ENCODE results near the gene SPTLC2.
A peak's percentile ranks its signal among the peaks of the same experiment; 100 is the strongest.

Gene SPTLC2

DNA sequence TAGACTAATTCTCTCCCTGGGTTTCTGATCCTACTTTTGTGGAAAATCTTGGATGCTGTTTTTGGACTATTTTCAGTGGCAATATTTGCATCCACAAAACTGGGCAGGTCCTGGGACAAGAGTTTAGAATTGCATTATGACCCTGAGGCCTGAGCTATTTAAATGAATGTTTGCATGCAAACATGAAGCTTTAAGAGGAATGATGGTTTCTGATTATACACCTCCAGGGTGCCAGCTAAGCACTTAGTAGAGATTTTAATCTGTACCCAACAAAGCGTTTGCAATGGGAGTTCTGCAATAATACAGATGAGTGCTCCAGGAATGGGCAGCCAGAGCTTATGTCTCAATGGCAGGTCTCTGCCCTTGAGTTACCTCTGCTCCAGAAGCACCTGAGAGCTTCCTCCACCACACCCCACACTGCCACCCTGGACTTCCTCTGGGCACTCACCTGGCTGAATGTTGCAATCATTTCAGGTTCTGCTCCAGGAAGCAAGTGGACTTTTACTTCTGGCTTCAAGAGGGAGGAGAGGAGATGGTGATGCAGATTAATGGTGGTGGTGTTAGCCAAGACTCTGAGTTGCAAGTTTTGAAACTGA, 6.0 kb upstream of the SPTLC2 start:
- no peak for DNase-seq (ENCODE audit: low spot score)

DNA sequence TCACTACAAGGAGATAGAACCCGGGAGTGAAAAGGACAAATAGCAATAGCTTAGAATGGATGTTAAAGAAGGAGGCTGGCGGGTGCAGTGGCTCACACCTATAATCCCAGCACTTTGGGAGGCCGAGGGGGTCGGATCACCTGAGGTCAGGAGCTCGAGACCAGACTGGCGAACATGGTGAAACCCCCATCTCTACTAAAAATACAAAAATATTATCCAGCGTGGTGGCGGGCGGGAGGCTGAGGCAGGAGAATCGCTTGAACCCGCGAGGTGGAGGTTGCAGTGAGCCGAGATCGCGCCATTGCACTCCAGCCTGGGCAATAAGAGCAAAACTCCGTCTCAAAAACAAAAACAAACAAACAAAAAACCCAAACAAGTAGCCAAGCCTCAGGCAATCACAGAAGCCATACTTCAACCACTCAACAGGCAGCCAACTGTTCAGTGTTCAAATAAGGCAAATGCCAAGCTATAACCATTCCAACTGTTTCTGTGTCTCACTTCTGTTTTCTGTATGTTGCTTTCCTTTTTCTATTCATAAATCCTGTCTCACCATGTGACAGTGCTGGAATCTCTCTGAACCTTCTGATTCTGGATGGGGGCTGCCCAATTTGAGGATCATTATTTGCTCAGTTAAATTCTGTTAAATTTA, 3.9 kb upstream of the SPTLC2 start:
- no peak for DNase-seq (ENCODE audit: low spot score)

DNA sequence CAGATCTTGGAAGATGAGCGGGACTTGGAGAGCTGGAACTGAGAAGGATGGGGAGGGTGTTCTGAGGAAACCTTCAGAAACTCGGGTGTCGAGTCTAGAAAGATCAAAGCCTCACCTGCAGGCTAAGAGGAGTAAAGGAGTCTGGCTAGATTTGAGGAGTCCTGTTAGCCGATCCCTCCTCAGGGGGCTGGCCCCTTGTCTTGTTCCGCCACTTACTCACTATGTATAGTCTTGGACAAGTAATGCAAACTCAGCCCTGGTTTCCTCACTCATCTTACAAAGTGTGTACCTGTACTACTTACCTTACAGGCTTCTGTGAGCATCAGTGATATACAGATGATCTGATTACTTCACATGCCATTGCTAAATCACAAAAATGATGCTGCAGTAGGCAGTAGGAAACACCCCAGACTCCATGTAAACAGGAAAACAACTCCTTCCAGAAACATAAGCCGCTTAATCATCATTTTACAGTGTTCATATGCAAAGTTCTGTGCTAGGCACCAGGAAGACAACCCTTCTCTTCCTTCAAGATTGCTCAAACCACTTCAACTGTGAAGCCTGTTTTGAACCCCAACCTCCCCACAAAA, 2.0 kb upstream of the SPTLC2 start:
- no peak for DNase-seq (ENCODE audit: low spot score)

DNA sequence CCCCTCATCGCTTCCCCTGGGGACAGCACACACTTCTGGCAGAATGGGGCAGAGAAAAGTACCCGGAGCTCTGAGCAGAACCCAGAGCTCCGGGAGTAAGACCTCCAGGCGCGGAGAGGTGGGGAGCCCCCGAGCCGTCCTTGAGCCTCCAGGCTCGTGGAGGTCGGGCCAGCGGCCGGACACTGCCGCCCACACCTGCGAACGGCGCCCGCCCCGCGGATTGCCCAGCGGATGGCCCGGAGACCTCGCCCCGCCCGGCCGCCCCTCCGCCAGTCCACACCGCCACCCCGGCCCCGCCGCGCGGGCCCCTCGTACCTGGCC, 344 bp downstream of the SPTLC2 start:
- peak; percentile 38 for DNase-seq (ENCODE audit: low spot score)

DNA sequence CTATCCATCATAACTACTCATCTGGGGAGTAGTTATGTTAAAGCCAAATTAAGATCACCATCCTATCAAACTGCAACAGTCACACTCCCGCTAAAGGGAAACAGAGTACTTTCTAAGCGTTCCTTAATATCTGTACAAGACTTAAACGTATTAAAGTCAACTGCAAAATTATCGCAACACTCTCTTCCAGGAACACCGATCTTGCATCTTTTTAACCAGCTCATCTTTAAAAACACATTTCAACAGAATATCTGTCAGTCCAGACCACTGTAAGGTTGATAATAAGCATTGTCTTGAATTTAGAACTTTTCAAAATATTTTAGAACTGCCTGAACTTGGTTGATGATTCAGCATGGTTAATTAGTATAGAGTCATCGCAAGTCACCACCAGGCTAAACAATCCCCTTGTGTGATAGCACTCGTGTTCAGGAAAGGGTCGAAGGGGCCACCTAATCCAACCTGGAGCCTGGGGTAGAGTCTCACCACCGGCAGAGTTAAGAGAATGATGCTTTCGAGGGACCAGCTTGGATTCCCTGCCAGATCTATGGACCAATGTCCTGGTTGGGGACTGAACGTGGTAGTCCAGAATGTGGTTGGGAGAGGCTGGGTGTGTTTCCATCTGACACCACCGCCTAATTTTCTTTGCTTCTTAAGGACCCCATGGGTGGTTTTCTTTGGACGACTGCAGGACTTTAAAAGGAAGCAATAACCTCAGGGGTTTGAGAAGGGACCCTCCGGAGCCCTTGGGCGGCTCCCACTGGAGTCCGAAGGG, 890 bp downstream of the SPTLC2 start:
- no peak for DNase-seq (ENCODE audit: low spot score)

DNA sequence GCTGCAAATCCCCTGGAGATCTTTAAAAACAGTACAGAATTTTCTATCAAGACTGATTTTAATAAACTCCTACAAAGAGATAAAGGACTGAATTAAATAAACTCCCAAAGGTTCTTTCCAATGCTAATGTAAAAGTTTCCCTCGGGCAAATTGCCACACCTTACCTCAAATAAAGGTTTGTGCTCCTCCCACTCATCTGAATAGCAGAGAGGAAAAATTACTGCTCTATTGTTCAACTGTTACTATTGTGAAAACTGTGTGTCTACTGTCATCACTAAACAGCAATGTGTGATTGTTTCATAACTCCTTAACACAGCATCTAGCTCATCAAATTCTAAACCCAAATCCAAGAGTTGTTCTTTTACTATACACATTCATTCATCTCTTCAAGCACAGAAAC, 3.2 kb downstream of the SPTLC2 start:
- no peak for DNase-seq (ENCODE audit: low spot score)

DNA sequence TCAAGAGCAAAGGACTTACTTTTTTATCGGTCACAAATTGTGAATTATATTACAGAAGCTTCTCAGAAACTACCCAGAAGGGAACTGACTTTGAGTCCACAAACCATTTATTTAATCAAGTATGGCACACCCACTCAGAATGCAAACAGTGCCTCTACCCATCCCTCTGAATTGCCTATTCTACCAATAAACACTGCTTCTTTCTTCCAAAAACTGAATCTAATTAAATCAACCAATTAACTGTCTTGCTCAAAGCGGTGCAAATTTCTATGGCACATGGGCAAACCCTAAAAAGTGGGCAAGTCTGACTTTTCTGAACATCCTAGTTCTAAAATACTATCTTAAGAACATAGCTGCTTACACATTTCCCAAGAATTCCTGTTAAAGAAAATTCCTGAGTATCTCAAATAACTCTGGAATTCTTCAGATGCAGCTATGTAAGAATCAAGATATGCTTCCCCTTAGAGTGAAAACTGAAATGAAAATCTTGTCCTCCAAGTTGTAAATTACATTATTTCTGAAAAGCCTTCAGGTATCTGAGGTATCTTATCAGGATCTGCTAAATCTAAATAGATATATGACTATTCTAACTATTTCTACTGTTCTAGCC, 4.3 kb downstream of the SPTLC2 start:
- DNase-seq (ENCODE audit: low spot score), result peak; percentile 41

DNA sequence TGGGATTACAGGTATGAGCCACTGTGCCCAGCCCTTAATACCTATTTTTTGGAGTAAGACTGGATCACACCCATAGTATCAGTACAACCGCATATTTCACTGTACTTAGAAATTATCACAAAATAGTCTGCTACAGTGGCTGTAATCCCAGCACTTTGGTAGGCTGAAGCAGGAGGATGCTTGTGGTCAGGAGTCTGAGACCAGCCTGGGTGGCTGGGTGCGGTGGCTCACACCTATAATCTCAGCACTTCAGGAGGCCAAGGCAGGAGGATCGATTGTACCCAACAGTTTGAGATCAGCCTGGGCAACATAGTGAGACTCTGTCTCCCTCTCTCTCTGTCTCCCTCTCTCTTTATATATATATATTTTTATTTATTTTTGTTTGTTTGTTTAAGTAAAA, 5.9 kb downstream of the SPTLC2 start:
- DNase-seq (ENCODE audit: low spot score), result no peak

DNA sequence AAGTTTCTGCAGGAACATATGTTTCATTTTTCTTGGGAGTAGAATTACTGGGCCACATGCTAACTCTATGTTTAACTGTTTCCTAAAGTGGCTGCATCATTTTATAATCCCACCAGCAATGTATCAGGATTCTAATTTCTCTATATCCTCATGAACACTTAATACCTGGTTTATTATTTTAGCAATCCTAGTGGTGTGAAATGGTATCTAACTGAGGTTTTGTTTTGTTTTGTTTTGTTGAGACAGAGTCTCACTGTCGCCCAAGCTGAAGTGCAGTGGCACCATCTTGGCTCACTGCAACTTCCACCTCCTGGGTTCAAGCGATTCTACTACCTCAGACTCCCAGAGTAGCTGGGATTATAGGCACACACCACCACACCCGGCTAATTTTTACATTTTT, 6.5 kb downstream of the SPTLC2 start:
- no peak for DNase-seq (ENCODE audit: low spot score)

DNA sequence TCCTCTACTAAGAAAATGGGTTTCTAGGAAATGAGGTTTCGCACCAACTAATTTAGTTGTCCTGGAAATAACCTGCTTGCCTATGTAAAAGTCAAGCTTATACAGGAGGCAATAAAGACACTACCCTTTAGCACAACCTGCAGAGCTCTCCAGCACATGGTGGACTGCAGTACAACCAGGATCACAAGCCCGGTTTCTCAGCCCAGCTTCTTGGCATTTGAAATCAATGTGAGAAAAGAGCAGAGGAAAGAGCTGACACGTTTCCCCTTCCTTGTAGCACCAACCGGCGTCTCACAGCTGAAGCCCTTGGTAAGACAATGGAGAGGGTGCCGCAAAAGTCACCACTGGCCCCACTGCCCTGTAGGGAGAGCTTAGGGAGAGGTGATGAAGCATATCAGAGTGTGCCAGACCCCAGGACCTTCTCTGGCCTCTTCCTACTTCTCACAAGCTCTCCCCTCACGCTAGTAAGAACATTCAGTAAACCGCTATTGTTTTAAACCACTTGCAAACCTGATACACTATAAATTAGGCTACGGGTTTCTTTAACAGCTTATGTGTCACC, 8.6 kb downstream of the SPTLC2 start:
- DNase-seq (ENCODE audit: low spot score), result no peak

DNA sequence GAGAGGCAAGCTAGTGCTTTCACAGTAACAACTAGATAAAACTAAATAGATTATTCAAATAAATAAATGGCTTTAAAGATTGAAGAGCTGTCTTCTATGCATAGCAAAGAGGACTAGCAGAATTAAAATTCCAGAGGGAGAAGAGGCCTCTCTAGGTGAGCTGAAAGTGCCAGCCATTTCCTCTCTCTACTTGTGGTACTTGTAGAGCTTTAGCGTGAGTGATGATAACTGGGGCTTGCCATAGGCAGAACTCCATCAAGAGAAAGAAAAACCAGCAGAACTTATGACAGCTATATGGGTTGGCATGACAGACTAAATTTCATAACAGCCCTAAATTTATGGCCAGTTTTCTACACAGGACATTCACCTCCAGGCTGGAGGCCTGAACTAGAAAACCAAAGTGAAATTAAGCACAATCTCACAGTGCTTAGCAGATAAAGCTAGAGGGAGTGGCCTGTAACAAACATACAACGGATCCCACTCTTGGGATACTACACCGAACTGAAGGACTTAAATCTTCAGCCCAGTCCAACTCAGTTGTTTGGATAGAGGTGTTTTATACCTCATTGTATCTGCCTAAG, 11.0 kb downstream of the SPTLC2 start:
- DNase-seq (ENCODE audit: low spot score), result no peak

DNA sequence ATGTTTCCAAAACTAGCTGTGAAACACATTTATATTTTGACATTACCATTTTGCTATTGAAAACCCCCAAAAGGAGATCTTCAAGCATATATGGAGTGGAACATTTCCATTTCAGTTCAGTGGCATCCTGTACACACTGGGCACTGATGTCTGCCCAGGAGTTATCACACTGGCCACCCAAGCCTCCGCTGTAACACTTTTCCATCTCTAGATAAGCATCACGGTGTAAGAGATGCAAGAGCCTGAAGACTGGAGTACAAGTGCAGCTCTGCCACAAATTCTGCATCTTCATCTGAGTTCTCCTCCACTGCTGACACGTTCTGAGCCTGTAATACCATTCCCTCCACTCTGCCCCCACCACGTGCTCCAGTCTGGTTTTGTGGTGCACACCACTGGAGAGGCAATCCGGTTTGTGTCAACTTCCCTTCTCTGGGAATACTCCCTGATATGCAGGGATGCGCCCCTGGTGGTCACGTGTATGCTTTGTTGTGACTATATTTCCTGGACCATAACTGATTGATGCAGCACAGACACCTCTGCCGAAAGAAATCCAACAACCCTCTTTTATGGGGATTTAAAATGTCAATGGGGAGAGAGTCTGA, 12.7 kb downstream of the SPTLC2 start:
- DNase-seq (ENCODE audit: low spot score), result no peak

DNA sequence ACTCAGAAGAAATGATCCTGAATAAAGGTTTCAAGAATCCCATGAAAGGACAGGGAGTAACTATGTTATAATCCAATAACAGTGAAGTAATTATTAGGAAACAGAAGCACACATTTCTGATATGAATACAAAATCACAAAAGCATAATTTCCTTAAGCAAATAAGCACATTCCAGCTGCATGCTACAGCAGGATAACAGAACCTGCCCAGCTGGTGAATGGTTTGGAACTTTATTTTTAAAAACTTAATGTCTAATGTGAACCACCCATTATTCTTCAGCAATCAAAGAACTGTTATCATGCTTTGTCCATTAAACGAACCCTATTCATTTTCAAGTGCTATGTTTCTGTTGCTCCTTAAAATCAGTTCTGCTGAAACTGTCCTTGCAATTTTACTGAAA, 13.4 kb downstream of the SPTLC2 start:
- no peak for DNase-seq (ENCODE audit: low spot score)

DNA sequence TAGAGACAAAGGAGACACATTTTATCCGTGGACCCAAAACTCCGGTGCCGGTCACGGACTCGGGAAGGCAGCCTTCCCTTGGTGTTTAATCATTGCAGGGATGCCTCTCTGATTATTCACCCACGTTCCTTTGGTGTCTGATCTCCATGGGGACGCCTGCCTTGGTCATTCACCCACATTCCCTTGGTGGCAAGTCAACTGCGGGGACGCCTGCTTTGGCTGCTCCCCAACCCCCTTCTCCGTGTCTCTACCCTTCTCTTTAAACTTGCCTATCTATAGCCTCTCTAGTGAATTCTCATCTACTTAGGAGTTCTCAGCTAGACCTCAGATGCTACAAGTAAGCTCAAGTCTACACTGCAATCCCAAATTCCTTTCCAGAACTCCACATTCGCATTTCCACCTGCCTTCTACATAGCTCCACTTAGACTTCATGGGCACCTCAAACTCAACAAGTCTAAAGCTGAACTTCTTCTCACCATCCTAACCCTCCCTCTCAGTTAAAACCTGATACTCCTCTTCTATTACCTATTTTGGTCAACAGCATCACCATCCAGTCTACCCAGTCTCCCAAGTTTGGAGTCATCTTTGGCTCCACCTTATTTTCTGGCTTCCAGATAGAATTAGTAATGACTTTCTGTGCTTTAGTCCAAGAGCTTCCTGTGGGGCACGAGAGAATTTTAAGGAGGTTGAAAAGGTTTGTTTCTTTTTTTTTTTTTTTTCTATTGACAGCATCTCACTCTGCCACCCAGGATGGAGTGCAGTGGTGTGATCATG, 14.4 kb downstream of the SPTLC2 start:
- DNase-seq (ENCODE audit: low spot score), result no peak

DNA sequence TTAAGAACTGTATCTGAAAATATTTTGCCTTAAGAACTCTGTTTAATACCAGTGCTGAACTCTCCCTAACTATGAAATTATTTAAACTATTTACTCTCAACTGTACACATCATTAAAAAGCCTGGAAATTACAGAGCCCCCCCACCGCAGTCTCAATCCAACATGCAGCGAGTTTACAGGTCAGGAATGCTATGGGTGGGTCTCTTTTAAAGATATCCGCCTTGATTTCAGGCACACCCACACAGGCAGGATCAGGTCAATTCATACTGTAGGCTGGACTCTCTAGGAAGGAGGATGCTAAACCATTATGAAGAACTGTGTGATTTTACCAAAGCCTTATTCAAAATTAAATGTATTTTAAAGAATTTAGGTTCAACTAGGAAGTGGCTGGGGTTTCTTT, 16.5 kb downstream of the SPTLC2 start:
- no peak for DNase-seq (ENCODE audit: low spot score)

DNA sequence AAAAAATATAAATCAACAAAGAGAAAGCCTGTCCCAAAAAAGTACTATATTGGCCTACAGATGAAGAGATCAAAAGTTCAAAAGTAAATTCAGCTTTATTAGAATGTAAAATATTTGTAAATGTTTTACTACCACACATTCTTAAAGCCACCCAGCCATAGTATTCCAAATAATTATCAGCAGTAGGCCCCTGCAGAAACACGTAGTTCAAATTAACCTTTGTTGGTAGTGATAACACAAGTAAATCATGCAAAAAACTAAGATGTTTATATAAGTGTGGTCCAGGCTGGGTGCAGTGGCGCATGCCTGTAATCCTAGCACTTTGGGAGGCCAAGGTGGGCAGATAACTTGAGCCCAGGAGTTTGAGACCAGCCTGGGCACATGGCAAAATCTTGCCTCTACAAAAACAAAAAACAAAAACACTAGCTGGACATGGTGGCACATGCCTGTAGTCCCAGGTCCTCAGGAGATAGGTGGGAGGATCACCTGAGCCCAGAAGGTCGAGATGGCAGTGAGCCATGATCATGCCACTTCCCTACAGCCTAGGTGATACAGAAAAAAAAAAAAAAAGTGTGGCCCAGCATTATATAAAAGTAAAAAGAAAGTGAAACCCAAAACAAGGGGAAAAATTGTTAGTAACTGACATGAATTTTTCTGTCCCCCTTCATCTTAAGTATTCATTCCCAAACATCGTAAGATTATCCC, 17.9 kb downstream of the SPTLC2 start:
- DNase-seq (ENCODE audit: low spot score), result no peak

DNA sequence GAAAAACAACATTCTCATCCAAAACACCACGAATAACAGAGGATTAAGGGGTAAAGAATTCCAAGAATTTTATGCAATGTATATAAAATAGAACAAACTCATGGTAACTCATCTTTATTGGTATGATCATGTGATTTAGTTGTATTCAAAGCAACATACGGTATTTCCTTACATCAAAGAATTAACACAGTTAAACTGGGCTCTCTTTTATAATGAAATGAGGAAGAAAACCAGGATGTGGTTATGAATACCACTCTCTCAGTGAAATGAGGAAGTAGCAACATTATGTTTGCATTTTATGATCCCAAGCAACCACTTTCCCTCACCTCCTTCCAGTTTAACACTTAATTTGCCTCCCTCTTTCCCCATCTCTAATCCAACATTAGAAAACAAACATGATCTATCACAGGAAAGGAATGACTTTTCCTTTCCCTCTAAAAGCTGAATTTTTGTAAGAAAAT, 22.9 kb downstream of the SPTLC2 start:
- DNase-seq (ENCODE audit: low spot score), result no peak

DNA sequence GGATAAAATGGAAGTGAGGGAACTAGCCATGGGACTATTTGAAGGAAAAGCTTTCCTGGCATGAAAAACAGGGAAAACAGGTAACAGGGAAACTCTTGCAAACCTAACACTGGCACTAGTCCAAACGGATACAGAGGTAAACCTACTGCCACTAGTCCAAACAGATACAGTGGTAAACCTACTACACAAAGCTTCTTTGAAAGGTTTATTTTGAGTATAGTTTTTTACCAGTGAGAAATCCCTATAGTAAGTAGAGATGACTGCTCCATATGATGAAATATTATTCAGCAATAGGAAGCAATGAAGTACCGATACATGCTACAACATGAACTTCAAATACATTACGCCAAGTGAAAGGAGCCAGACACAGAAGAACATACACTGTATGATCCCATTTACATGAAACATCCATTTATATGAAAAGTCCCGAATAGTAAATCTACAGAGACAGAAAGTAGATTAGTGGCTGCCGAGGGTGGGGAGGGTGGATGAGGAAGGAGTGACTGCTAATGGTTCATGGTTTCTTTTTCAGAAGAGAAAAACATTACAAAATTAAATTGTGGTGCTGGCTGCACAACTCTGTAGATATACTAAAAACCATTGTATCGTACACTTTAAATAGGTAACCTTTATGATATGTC, 25.5 kb downstream of the SPTLC2 start:
- DNase-seq (ENCODE audit: low spot score), result no peak

DNA sequence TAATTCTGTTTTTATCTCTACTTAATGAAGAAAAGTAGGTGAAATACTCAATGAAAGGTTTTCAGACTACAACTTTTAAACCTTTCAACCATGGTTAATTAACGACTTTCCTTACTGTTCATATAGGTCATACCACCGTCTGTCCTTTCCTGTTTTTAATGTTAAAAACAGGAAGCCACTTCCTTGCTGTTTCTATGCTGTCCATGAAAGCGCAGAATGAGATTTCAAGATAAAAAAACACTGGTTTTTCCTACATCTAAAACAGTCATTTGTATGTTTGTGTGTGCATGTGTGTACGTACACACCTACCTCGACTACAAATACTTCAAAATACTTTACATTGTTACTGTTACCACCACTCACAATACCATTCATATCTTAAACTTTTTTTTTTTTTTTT, 27.3 kb downstream of the SPTLC2 start:
- no peak for DNase-seq (ENCODE audit: low spot score)
